Femur (tissue), 1 donor: ENCODE results near the gene ZCCHC14.
A peak's percentile ranks its signal among the peaks of the same experiment; 100 is the strongest.

Experiments
- DNase-seq: peaks from one replicate; pipeline ENCODE4 v3.0.0-alpha.2; 2017

ZCCHC14 gene

DNA sequence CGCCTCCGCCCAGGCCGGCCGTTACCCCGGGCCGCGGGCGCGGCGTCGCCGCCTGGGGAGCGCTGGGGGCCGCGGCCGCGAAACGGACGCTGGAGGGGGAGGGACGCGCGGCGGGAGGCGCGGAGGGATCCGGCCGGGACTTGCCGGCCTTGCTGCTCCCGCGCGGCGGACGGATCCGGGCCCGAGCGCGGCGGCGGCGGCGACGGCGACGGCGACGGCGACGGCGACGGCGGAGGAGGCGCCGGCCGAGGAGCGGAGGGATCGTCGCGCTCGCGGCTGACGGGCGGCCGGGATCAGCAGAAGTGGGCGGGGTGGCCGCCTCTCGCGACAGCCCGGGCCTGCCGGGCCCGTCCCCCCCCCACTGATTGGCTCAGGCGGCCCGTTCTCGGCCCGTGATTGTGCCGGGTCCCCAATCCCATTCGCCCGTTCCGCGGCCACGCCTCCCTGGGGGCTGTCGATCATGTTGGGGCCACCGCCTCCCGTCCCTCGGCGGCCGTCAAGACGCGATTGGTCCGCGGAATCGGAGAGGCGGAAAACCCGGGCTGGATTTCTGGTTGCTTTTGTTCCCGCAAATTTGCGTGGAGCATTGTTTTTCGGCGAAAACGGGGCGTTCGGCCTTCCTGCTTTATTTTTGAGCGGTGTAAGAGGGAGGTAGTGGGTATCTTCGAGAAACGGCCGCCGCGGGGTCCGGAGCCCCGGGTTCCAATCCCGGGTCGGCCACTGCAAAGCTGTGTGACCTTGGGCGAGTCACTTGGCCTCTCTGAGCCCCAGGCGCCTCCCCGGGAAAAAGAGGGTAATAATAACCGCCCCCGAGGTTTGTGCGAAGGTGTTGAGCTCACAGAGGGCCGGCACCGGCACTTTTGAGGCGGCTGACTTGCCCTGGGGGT, at the start of gene ZCCHC14:
Gene ZCCHC14 (minus strand): TSS at position 304 of the 887 bp plus-strand sequence. CDS start 786 bp downstream, outside the sequence.
- DNase-seq = peak; percentile 99

DNA sequence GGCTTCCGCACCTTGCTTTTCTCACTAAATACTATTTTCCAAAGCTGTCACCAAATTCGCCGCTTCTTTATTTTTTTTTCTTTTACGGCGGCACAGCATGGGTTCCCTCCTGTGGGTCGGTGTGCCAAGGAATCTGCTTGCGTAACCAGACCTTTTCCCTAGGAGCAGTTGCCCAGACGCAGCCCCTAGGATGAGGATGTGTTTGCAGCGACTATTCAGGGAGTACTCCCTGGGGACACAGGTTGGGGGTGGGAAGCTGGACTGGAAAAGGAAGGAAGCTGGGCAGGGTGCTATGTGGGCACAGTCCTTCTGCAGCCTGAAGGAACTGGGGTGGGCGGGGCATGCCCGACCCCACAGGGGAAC, 49.0 kb upstream of the ZCCHC14 start:
- DNase-seq = no peak

DNA sequence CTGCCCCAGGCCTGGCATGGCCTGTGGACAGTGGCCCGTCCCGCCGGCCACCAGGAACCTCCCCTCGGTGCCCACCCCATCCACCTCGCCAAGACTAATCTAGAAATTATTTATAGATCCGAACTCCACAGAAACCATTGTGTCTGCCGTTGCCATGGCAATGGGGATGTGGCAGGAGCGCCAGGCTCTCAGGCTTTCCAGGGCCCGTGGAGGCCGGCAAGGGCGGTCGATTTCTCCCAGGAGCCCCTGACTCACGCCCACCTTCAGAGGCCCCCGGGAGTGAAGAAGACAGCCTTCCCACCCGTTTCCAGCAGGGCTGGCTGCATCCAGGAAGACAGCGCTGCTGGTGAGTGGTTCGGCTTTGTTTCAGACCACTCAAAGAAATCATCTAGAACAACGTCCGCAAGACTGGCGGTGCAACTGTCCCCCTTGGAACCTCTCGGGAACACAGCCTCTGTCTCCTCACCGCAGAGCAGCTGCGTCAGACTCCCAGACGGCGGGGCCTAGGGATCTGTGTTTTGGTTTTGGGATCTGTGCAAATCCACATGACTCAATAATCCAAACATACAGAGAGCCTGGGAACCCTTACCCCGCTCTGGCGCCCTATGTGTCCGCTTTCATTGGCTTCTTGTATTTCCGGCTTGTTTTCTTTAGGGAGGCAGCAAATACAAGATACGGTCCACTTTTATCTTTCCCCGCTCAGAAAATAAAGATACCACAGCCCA, 48.5 kb upstream of the ZCCHC14 start:
- DNase-seq = peak; percentile 61

DNA sequence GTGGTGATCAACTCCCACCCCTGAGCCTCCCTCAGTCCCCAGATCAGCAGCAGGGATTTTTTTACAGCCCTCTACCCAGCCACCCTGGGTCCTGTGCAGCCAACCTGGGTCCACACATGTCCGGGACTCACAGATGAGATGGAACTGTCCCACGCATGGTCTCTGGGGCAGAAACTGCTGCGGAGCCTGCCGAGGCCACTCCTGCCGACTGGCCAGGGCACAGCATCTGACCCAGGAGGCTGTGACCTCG, 48.0 kb upstream of the ZCCHC14 start:
- DNase-seq = no peak

DNA sequence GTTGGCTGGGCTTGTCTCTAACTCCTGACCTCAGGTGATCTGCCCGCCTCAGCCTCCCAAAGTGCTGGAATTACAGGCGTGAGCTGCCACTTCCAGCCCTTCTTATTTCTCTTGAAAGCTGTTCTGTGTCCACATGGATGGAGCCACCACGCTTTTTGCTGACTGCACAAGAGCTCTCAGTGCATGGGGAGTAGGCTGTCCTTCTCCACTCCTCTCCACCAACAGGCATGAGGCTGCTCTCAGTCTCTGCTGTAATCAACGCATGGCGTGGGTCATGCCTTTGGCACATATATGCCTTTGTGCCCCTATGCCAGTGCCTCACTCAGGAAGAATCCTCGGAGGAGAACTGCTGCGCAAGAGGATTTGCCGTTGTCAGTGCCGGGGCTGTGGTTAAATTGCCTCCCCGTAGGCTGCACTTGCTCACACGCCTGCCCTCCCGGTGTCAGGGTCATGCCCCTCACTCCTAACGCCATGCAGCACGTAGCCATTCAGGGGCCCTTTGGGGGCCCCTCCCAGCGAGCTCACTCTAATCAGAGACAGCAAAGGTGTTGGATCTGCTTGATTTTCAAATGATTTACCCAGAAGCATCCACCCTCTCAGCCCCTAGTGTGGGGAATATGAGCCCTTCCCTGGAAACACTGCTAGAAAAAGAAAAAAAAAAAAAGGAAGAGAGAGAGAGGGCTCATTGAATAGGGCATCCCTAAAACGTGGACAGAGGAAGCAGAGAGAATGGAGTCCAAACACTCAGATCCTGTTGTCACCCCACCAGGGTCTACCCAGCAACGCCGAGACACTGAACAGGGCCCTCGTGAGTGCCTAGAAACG, 47.5 kb upstream of the ZCCHC14 start:
- DNase-seq = no peak

DNA sequence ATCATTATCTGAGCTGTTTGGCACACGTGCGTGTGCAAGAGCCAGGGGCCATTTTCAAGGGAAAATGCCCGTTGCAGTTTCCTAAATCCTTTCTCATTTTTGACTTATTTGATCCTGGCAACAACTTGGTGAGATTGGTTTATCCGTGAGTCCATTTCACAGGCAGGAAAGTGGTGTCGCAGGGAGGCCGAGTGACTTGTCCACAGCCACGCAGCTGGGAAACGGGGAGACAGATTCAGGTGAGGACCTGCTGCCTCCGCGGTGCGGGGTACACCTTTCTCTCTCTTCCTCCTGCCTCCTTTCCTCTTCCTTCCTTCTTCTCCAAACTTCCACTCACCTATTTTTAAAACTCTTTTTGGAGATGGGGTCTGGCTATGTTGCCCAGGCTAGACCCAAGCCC, 46.3 kb upstream of the ZCCHC14 start:
- DNase-seq = no peak

DNA sequence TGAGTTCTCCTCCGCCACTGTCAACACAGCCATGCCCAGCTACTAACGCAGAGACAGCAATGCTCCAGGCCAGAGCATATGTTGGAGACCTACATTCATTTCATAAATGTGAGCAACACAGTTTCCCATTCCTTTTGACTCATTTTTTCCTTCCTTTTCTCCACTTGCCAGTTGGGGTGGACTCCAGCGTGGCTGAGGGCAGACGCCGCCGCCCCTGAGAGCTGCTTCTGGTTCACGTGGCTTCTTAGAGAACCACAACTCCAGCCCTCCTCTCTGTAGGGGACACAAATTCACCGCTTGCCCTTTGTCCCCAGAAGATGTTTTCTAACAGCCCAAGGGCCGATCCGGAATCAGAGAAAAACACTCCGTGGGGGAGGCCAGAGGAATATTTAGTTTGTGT, 45.8 kb upstream of the ZCCHC14 start:
- DNase-seq = peak; percentile 71

DNA sequence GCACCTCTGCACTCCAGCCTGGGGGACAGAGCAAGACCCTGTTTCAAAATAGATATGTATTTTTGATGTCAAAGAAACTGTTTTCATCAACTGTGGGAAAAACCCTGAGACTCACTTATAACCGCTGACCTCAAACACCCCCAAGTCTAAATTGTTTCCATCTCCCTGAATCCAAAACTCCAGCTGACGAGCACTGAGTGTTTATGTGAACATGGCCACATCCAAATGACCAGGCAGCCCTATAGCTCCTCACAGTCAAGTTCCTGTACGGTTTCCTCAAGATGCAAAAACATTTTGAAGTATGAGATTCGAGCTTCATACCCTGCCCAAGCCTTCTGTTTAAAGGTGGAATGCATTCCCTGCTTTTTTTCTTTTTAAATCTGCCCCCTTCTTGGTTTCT, 45.3 kb upstream of the ZCCHC14 start:
- DNase-seq = no peak

DNA sequence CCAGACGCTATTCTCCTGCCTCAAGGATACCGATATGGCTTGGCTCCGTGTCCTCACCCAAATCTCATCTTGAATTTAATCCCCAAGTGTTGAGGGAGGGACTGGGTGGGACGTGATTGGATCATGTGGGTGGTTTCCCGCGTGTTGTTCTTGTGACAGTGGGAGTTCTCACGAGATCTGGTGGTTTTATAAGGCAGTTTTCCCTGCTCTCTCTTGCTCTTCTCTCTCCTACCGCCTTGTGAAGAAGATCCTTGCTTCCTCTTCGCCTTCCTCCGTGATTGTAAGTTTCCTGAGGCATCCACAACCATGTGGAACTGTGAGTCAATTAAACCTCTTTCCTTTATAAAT, 43.9 kb upstream of the ZCCHC14 start:
- DNase-seq = no peak

DNA sequence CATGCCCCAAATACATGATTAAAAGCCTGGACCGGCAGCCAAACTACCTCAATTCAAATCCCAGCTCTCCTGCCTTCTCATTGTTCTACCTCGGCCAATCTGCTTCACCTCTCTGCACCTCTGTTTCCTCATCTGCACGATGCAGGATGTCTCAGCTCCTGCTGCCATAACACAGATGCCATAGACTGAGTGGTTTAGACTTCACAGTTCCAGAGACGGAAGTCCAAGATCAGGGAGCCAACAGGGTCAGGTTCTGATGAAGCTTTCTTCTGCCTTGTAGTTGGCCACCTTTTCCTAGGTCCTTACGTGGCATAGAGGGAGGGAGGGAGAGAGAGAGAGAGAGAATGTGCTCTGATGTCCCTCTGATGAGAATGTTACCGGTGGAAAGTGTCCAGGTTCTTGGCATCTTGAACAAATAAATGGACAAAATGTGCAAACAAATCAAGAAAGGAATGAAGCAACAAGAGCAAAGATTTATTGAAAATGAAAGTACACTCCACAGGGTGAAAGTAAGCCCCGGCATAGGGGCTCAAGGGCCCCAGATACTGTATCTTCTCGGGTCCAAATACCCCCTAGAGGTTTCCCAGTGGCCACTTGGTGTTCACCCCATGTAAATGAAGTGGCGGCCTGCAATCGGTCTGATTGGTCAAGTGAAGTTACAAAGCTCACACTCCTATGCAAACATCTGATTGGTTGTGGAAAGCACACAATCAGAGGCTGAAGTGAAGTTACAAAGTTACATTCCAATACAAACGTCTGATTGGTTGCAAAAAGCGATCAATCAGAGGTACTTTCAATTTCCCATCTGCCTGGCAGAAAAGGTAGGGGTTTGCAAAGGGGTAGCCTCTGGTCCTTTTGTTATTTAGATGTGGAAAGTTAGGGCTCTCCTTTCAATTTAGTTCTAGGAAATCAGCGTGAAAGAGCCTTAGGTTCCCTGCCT, 43.3 kb upstream of the ZCCHC14 start:
- no peak for DNase-seq

DNA sequence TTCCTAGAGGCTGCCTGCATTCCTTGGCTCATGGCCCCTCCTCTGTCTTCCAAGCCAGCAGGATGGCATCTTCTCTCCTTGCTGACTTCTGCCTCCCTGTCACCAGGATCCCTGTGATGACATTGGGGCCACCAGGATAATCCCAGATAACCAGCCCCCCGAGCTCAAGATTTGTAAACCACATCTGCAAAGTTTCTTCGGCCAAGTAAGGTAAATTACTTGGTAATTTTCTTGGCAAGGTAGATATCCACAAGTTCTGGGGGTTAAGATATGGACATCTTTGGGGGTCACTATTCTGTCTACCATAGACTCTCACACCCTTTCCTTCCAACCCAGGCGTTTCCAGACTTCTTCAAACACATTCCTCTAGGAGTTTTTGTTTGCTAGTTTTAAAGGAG, 42.6 kb upstream of the ZCCHC14 start:
- no peak for DNase-seq

DNA sequence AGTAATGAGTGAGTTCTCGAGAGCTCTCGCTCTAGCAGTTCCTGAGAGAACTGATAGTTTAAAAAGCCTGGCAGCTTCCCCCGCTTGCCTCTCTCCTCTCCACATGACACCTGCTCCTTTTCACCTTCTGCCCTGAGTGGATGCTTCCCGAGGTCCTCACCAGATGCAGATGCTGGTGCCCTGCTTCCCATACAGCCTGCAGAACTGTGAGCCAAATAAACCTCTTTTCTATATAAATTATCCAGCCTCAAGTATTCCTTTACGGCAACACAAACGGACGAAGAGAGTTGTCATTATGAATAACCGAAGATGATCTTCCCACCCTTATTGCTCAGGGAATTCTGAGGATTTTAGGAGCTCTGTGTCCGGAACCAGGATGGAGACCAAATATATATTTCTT, 41.9 kb upstream of the ZCCHC14 start:
- no peak for DNase-seq

DNA sequence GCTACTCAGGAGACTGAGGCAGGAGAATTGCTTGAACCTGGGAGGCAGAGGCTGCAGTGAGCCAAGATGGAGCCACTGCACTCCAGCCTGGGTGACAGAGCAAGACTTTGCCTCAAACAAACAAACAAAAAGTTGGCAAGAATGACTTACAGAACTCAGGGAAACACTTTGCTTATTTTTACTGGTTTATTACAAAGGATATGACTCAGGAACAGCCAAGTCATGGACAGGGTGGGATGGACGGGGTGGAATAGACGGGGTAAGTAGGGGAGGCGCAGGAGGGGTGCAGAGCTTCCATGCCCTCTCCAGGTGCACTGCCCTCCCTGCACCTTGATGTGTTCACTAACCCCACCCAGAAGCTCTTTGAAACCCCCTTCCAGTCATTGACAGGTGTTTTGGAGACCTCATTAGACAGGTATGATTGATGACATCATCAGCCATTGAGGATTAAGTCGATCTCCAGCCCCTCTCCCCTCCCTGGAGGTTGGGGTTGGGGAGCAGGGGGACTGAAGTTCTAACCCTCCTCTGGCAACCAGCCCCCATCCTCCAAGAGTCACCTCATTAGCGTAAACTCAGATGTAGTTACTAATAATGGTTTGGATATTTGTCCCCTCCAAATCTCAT, 41.3 kb upstream of the ZCCHC14 start:
- DNase-seq = no peak

DNA sequence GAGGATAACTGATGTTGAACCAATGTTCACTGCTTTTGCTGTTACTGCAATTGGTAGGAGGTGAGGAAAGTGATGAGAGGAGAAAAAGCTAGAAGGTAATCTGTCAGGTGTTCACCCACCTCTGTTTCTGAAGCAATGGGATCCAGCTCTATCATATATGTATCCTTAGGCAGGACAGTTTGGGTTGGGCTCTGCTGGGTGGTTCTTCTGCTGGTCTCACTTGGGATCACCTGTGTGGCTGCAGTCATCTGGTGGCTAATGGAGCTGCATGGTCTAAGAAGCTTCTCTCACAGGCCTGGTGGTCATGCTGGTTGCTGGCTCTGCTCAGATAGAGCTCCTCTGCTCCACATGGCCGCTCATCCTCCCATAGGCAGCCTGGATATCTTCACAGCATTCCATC, 40.2 kb upstream of the ZCCHC14 start:
- no peak for DNase-seq

DNA sequence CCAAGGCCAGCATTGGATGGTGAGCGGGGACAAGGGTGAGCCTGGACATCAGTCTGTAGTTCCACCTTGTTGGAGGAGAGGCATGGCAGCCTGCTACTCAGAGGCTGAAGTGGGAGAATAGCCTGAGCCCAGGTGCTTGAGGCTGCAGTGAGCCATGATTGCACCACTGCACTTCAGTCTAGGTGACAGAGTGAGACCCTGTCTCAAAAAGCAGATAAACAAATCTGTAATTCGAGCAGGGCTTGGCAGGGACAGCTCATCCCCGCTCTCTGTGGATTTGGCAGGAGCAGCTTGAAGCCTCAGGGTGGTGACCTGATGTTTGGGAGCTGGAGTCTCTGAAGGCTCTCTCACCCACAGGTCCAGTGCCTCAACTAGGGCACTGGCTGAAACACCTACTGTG, 38.6 kb upstream of the ZCCHC14 start:
- no peak for DNase-seq

DNA sequence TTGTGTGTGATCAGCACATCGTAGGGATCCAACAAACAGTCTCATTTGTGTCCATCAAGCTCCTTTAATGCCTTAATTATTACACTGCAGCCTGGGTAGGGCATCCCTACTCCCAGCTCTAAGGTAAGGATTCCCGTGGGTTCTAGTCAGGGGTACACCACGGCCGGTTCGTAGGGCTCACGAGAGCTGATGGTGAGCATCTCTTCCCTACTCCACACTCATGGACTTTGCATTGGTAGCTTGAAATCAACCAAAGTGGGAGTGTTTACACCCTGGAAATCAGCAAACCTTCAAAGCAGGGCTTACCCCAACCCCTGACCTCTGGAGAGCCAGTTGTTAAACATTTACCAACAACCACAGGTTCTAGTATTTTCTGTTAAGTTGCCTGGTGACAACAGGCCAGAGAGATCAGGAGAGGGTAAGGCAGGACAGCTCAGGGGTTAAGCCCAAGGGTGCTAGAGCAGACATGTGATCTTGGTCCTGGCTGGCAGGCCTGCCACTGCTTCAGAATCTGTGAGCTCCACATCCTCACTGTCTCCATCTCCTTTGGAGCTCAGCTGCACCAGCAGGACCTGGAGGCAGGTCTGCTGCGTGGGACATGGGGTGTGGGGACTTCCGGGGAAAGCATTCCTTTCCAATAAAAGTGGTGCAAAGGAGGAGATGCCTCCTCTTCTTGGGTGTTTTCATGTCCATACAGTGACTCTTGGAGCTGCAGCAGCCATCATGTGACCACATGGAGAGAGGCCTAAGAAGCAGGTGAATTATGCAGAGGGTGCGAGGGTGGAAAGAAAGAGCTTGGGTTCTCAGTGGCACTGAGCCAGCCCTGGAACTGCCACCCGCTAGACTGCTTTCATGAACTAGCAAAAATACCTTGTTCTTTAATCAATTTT, 36.1 kb upstream of the ZCCHC14 start:
- DNase-seq = no peak

DNA sequence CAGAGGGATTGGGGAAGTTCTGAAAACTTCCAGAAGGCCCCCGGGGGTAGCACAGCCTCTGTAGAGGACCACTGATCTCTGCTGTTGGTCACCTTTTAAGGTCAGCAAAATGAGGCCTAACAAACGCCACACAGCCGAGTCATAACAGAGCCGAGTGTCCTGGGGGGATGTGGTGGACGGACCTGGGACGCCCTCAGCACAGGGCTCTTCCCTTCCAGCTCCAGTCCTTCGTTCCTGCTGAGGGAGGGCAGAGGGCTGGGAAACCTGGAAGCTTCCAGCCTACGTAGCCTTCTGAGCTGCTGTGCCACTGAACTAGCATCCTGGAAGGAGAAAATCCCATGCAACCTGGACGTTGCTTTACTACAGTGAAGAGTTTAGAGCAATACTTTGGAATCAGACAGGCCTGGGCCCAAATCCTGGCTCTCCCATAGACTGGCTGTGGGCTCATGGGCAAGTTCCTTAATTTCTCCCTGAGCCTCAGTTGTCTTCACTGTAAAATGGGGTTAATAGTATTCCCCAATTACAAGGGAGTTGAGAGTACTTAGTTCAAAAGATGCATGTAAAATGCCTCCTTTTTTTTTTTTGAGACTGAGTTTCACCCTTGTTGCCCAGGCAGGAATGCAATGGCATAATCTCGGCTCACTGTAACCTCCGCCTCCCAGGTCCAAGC, 34.4 kb upstream of the ZCCHC14 start:
- DNase-seq = no peak

DNA sequence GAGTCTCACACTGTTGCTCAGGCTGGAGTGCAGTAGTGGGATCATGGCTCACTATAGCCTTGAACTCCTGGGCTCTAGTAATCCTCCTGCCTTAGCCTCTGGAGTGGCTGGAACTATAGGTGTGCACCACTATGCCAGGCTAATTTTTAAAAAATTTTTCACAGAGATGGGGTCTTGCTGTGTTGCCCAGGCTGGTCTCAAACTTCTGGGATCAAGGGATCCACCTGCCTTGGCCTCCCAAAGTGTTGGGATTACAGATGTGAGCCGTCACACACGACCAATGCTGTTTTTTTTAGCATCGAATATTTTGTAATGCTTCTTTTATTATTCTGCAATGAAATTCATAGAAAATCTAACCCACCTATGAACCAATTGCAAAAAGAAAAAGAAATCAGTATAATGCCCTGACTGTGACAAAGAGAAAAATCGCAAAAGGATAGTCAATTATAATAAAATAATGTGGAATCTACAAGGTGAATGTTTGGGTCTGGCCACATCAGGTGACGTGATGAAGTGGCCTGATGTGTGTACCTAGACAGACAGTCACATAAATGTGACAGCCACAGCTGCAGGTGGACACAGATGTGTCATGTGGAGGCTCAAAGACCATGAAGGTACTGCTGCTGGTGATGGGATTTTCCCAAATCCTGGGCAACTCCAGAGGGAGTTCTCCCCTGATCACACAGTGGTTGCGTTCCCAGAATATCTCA, 33.6 kb upstream of the ZCCHC14 start:
- DNase-seq = no peak

DNA sequence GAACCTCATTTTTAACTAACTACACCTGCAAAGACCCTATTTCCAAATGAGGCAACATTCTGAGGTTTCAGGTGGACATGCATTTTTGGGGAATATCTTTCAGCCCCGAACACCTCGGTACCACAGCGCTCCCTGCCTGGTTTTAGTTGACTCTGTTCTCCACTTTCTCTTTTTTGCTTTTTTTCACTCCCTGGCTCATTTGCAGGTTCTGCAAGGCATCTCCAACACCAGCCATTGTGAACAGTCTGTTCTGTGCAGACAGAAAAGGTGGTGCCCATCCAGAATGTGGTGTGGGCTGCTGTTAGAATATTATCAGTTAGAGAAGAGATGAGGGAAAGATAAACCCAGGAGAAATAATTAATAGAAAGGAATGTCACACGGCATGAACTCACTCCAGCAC, 32.5 kb upstream of the ZCCHC14 start:
- DNase-seq = no peak

DNA sequence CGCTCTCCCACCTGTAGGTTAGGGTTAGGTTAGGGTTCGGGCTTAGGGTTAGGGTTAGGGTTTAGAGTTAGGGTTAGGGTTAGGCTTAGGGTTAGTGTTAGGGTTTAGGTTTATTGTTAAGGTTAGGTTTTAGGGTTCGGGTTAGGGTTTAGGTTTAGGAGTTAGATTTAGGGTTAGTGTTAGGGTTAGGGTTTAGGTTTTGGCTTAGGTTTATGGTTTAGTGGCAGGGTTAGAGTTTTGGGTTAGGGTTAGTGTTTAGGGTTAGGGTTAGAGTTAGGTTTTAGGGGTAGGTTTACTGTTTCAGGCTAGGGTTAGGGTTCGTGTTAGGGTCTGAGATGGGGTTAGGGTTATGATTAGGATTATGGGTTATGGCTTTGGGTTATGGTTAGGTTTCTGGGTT, 31.6 kb upstream of the ZCCHC14 start:
- DNase-seq = no peak
